ENCODE measurements around the gene NODAL. TPM values are rescaled to one million over a fixed set of nuclear protein-coding genes. Genes with fewer than 3 reads are reported as not detected.
"Not testable (repeated sequence)": the region's sequence is repeated elsewhere in the genome, so short reads cannot be mapped to it uniquely, and the experiment has no call there.

NODAL gene
- total RNA-seq (2014; rRNA removed) (not detected in 2 replicates), Bru-seq, nascent RNA (not detected), BruChase-seq, experiment 1, labeled RNA remaining after a 6-hour chase (not detected), BruChase-seq, experiment 2, labeled RNA remaining after a 2-hour chase (not detected)
- long read RNA-seq, partial matches to known transcripts: 0 of 1 reads
- long read RNA-seq, other reads (novel, unspliced or antisense): 1 of 1 reads

DNA sequence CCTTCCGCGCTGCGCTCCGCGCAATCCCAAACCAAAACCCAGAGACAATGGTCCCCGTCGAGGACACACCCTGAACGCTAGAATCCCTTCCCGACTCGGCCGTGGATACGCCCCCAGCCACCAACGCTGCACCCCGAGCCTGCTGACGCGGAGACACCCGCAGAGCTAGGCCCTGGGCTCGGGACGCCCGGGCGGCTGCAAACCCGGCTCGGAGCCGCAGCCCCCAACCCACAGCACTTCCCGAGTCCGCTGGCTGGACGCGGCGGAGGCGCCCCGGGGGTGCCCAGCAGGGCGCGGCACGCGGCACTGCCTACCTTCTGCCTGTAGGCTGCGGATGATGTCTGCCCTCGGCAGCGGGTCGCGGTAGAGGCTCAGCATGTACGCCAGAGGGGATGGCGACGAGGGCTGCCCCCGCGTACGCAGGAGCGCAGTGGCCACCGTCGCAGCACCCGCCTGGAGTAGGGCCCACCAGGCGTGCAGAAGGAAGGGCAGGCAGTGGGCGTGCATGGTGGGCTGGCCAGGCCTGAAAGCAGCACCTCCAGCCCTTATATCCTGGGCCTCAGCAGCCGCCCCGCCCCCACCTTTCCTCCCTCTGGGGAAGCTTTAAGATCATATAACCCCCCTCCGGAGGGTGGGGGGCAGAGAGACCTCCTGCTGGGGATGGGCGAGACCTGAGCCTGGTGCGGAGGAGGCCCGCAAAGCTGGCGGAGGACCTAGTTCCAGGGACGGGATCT, at the start of gene NODAL:
TSS of gene NODAL (minus strand) at position 521 of the 734 bp plus-strand sequence. CDS start at position 507, 14 bp downstream.
- DNase-seq: no peak
- intact Hi-C loops (cut with micrococcal nuclease): no loop called here

DNA sequence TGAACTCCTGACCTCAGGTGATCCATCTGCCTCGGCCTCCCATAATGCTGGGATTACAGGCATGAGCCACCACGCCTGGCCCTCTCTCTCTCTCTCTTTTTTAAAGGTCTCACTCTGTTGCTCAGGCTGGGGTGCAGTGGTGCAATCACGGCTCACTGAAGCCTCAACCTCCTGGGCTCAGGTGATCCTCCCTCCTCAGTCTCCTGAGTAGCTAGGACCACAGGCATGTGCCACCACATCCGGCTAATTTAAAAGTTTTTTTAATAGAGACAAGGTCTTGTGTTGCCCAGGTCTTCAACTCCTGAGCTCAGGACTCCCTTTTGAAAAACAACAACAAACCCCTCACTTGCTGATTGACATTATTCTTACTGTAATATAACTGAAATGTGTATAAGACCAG, 48.7 kb upstream of the NODAL start:
- ChIA-PET CTCF (interaction anchor here (0.6 kb wide), 1 partner anchor 52 kb away, joined by 3 read pairs; no protein-coding TSS in a partner anchor), POLR2A (ENCODE audit: unreplicated experiment) (no interaction called here)
- no peaks in the 10 kb centered on the region for H3K27me3 ChIP-seq (ENCODE audit: low read length)
- DNase-seq (no peak), ATAC-seq (no peak)
- H4K20me1 ChIP-seq (ENCODE audit: low read length): no peaks in the 10 kb centered on the region
- no peaks in the 10 kb centered on the region for H3K36me3 ChIP-seq (ENCODE audit: low read depth, low read length)
- no peak overlapping the region for H2AFZ ChIP-seq (ENCODE audit: low read length)
- no peaks in the 10 kb centered on the region for H3F3A ChIP-seq (ENCODE audit: low read length, unreplicated experiment)
- no peaks in the 10 kb centered on the region for H3K4me1 ChIP-seq (ENCODE audit: insufficient read depth, low read length)
- H3K9ac ChIP-seq (ENCODE audit: low read length): no peak overlapping the region
- no peak overlapping the region for H3K27ac ChIP-seq (ENCODE audit: low read length)
- BruUV-seq (replicated peaks): no TSS peak
- no peaks in the 10 kb centered on the region for H3K9me2 ChIP-seq (replicated peaks; ENCODE audit: low read length)
- no peaks in the 10 kb centered on the region for H3K9me3 ChIP-seq (ENCODE audit: low read length)
- no peaks in the 10 kb centered on the region for H3K79me2 ChIP-seq (ENCODE audit: low read length)
- intact Hi-C loops (cut with micrococcal nuclease): no loop called here
- TF ChIP-seq EZH2phosphoT487 (IDR thresholded peaks at IDR 0.05; ENCODE audit: borderline replicate concordance, low read length) (no peak), EZH2 (IDR thresholded peaks at IDR 0.05; ENCODE audit: low read length, unreplicated experiment) (no peak)
- TF ChIP-seq, protein P1, sequence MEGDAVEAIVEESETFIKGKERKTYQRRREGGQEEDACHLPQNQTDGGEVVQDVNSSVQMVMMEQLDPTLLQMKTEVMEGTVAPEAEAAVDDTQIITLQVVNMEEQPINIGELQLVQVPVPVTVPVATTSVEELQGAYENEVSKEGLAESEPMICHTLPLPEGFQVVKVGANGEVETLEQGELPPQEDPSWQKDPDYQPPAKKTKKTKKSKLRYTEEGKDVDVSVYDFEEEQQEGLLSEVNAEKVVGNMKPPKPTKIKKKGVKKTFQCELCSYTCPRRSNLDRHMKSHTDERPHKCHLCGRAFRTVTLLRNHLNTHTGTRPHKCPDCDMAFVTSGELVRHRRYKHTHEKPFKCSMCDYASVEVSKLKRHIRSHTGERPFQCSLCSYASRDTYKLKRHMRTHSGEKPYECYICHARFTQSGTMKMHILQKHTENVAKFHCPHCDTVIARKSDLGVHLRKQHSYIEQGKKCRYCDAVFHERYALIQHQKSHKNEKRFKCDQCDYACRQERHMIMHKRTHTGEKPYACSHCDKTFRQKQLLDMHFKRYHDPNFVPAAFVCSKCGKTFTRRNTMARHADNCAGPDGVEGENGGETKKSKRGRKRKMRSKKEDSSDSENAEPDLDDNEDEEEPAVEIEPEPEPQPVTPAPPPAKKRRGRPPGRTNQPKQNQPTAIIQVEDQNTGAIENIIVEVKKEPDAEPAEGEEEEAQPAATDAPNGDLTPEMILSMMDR (conservative IDR thresholded peaks at IDR 0.05; ENCODE audit: low read depth, low read length): no peak
- H3K4me3 ChIP-seq (ENCODE audit: low read length): no peak overlapping the region
- no peak overlapping the region for H3K4me2 ChIP-seq (ENCODE audit: low read length)

More for the DNA sequence above, at the start of gene NODAL:
- BruUV-seq (replicated peaks): no TSS peak
- Histone ChIP-seq H3K79me2 (ENCODE audit: low read length) (no peaks in the 10 kb centered on the region), H3K4me1 (ENCODE audit: insufficient read depth, low read length) (no peaks in the 10 kb centered on the region), H3K4me3 (ENCODE audit: low read length) (no peak within 1 kb of the TSS), H3K27ac (ENCODE audit: low read length) (no peak within 1 kb of the TSS), H3K4me2 (ENCODE audit: low read length) (no peak within 1 kb of the TSS), H3K9me3 (ENCODE audit: low read length) (no peaks in the 10 kb centered on the region), H3F3A (ENCODE audit: low read length, unreplicated experiment) (no peaks in the 10 kb centered on the region), H3K36me3 (ENCODE audit: low read depth, low read length) (no peaks in the 10 kb centered on the region), H4K20me1 (ENCODE audit: low read length) (no peaks in the 10 kb centered on the region), H3K27me3 (ENCODE audit: low read length) (no peaks in the 10 kb centered on the region), H2AFZ (ENCODE audit: low read length) (no peak within 1 kb of the TSS), H3K9ac (ENCODE audit: low read length) (no peak within 1 kb of the TSS), H3K9me2 (replicated peaks; ENCODE audit: low read length) (no peaks in the 10 kb centered on the region)
- TF ChIP-seq EZH2phosphoT487 (IDR thresholded peaks at IDR 0.05; ENCODE audit: borderline replicate concordance, low read length) (no peak), EZH2 (IDR thresholded peaks at IDR 0.05; ENCODE audit: low read length, unreplicated experiment) (no peak)
- TF ChIP-seq, protein P1 (conservative IDR thresholded peaks at IDR 0.05; ENCODE audit: low read depth, low read length): no peak
- ATAC-seq: no peak
- ChIA-PET CTCF (no interaction called here), POLR2A (ENCODE audit: unreplicated experiment) (no interaction called here)

DNA sequence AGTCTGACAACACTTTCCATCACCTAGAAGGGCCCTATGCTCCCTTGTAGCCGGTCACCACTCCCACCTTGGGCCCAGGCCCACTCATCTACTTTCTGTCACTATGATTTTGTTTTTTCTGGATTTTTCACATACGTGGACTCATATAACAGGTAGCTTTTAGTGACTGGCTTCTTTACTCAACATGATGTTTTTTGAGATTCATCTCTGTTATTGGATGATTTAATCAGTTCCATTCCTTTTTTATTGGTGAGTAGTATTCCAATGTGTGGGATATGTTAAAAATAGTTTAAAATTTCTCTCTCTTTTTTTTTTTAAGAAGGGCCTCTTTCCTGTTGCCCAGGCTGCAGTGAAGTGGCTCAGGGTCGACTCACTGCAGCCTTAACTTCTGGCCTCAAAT, 46.3 kb upstream of the NODAL start:
- BruUV-seq (replicated peaks): no TSS peak
- H3K4me3 ChIP-seq (ENCODE audit: low read length): no peak overlapping the region

DNA sequence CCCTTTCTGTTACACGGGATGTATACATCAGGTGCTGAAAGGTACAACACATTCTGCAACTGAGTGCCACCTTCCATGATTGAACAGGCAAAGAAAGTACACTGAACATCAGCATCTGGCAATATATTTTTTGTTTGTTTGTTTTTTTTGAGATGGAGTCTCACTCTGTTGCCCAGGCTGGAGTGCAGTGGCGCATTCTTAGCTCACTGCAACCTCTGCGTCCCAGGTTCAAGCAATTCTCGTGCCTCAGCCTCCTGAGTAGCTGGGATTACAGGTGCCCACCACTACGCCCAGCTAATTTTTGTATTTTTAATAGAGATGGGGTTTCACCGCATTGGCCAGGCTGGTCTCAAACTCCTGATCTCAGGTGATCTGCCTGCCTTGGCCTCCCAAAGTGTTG, 42.4 kb upstream of the NODAL start:
- POLR2A ChIA-PET (ENCODE audit: unreplicated experiment); CTCF ChIA-PET; H3K27ac ChIP-seq (ENCODE audit: low read length); H3K36me3 ChIP-seq (ENCODE audit: low read depth, low read length); H3K4me2 ChIP-seq (ENCODE audit: low read length); H3K9me3 ChIP-seq (ENCODE audit: low read length); BruUV-seq (replicated peaks); ATAC-seq; intact Hi-C loops (cut with micrococcal nuclease); H3K4me3 ChIP-seq (ENCODE audit: low read length); H4K20me1 ChIP-seq (ENCODE audit: low read length); H3K9ac ChIP-seq (ENCODE audit: low read length); H3K79me2 ChIP-seq (ENCODE audit: low read length); DNase-seq; H3K27me3 ChIP-seq (ENCODE audit: low read length); H3F3A ChIP-seq (ENCODE audit: low read length, unreplicated experiment); H2AFZ ChIP-seq (ENCODE audit: low read length); H3K9me2 ChIP-seq (replicated peaks; ENCODE audit: low read length); H3K4me1 ChIP-seq (ENCODE audit: insufficient read depth, low read length): not testable (repeated sequence)

More for the DNA sequence above, 46.3 kb upstream of the NODAL start:
- Histone ChIP-seq H3K27ac (ENCODE audit: low read length) (no peak overlapping the region), H3F3A (ENCODE audit: low read length, unreplicated experiment) (no peaks in the 10 kb centered on the region), H3K9me3 (ENCODE audit: low read length) (no peaks in the 10 kb centered on the region), H4K20me1 (ENCODE audit: low read length) (no peaks in the 10 kb centered on the region), H3K4me1 (ENCODE audit: insufficient read depth, low read length) (no peaks in the 10 kb centered on the region), H3K36me3 (ENCODE audit: low read depth, low read length) (no peaks in the 10 kb centered on the region), H2AFZ (ENCODE audit: low read length) (no peak overlapping the region), H3K27me3 (ENCODE audit: low read length) (no peaks in the 10 kb centered on the region), H3K4me2 (ENCODE audit: low read length) (no peak overlapping the region), H3K79me2 (ENCODE audit: low read length) (no peaks in the 10 kb centered on the region), H3K9me2 (replicated peaks; ENCODE audit: low read length) (no peaks in the 10 kb centered on the region), H3K9ac (ENCODE audit: low read length) (no peak overlapping the region)
- ChIA-PET CTCF (no interaction called here), POLR2A (ENCODE audit: unreplicated experiment) (no interaction called here)
- intact Hi-C loops (cut with micrococcal nuclease): no loop called here
- TF ChIP-seq, protein P1 (conservative IDR thresholded peaks at IDR 0.05; ENCODE audit: low read depth, low read length): no peak
- no peak for TF ChIP-seq EZH2phosphoT487 (IDR thresholded peaks at IDR 0.05; ENCODE audit: borderline replicate concordance, low read length)
- TF ChIP-seq EZH2 (IDR thresholded peaks at IDR 0.05; ENCODE audit: low read length, unreplicated experiment): no peak
- no peak for ATAC-seq
- no peak for DNase-seq
